T-cell (primary cell): ENCODE measurements around the gene PLPP4. TPM values are rescaled to one million over a fixed set of nuclear protein-coding genes. Genes with fewer than 3 reads are reported as not detected.

Experiments used
- ATAC-seq, 4 experiments: fragments of 200-7000 bp in 3 of 4; fragments of 150-1000 bp in 1 of 4; cut with Tn5 transposase; replicated peaks in 1 of 4; 1 replicate in 3 of 4; 2 replicates in 1 of 4; pipeline ENCODE4 v1.10.0; 2021; ENCODE audit warnings: moderate library complexity in 3 of 4, mild to moderate bottlenecking in 2 of 4, moderate number of reproducible peaks in 1 of 4
- CTCF ChIA-PET, 2 donors: fragments of 300-600 bp; sonication (Branson Sonifier 250); formaldehyde crosslinking; loops; one replicate each; lab custom pipeline; 2022; ENCODE audit warnings: antibody characterized with exemption in 2 of 2; lab: Charles Lee
- POLR2A ChIA-PET, 2 donors: fragments of 300-600 bp; sonication (Branson Sonifier 250); formaldehyde crosslinking; loops; one replicate each; lab custom pipeline; 2022; ENCODE audit warnings: antibody characterized with exemption in 2 of 2; lab: Charles Lee
- DNase-seq, 35 experiments: peaks; one replicate each; pipeline versions ENCODE4 v3.0.0 to v3.0.0-alpha.2; 2013 to 2023
- H3K27ac ChIP-seq: one replicate; pipeline ENCODE4 v1.5.1; 2013; ENCODE audit warnings: low read length
- H3K27me3 ChIP-seq, 2 experiments: replicated peaks in 1 of 2; 1 replicate in 1 of 2; 2 replicates in 1 of 2; pipeline versions ENCODE4 v1.6.1 to v1.7.0; 2013; ENCODE audit warnings: low read length in 1 of 2, mixed read lengths in 1 of 2; ENCODE audit not compliant: control insufficient read depth in 2 of 2, insufficient read depth in 2 of 2; ENCODE audit errors: extremely low read depth in 1 of 2
- H3K36me3 ChIP-seq, 2 donors: 1 replicate in 1 of 2; 2 replicates in 1 of 2; pipeline versions ENCODE4 v1.6.1 to v1.7.0; 2013; ENCODE audit warnings: low read length in 1 of 2; ENCODE audit not compliant: control insufficient read depth in 2 of 2, insufficient read depth in 1 of 2; ENCODE audit errors: extremely low read depth in 1 of 2
- H3K4me1 ChIP-seq, 2 experiments: 1 replicate in 1 of 2; 2 replicates in 1 of 2; pipeline versions ENCODE4 v1.6.1 to v1.7.0; 2013; ENCODE audit warnings: low read length in 2 of 2, mixed read lengths in 1 of 2; ENCODE audit not compliant: insufficient read depth in 2 of 2, control insufficient read depth in 1 of 2; ENCODE audit errors: extremely low read depth in 1 of 2
- H3K4me3 ChIP-seq, 2 donors: 1 replicate in 1 of 2; 2 replicates in 1 of 2; pipeline versions ENCODE4 v1.5.1 to v1.7.0; 2013; ENCODE audit warnings: mild to moderate bottlenecking in 2 of 2, low read length in 1 of 2, moderate library complexity in 1 of 2; ENCODE audit not compliant: control insufficient read depth in 1 of 2; ENCODE audit errors: extremely low read depth in 1 of 2
- H3K9me3 ChIP-seq: 2 replicates; pipeline ENCODE4 v1.7.0; 2013
- H3K27ac Mint-ChIP-seq, 2 donors: one replicate each; pipeline ENCODE4 v1.8.0; 2020 to 2021; ENCODE audit warnings: mild to moderate bottlenecking in 2 of 2, mixed read lengths in 2 of 2
- H3K27me3 Mint-ChIP-seq, 2 donors: one replicate each; pipeline ENCODE4 v1.8.0; 2021 to 2022; ENCODE audit warnings: mixed read lengths in 2 of 2
- H3K36me3 Mint-ChIP-seq: one replicate; pipeline ENCODE4 v1.8.0; 2021; ENCODE audit warnings: mixed read lengths
- H3K4me1 Mint-ChIP-seq, 3 donors: one replicate each; pipeline ENCODE4 v1.8.0; 2020 to 2022; ENCODE audit warnings: mixed read lengths in 3 of 3, mild to moderate bottlenecking in 1 of 3
- H3K4me3 Mint-ChIP-seq, 3 donors: one replicate each; pipeline ENCODE4 v1.8.0; 2020 to 2022; ENCODE audit warnings: mild to moderate bottlenecking in 3 of 3, mixed read lengths in 3 of 3, moderate library complexity in 3 of 3
- H3K9me3 Mint-ChIP-seq, 3 donors: one replicate each; pipeline ENCODE4 v1.8.0; 2020 to 2022; ENCODE audit warnings: mixed read lengths in 3 of 3
- WGBS: methylation state at CpG from one replicate; pipeline ENCODE4 v1.1.5; 2013; ENCODE audit warnings: missing lambda C conversion rate; ENCODE audit not compliant: insufficient coverage; 5-methylcytosine and 5-hydroxymethylcytosine counted together
- total RNA-seq, 35 experiments: library from RNA in 6 of 35; stranded (reverse) in 6 of 35; fragments of 120-200 nt in 1 of 35; gene quantifications; one replicate each; pipeline versions ENCODE4 v1.2.1 to v1.2.4 and lab custom pipeline; 2013 to 2026

The PLPP4 gene
- total RNA-seq, 5 donors from 2014 or later (not counting 1 experiment from before 2014, with no cell fraction given), result not detected

- H3K27ac Mint-ChIP-seq, result no peak overlapping the region
- Histone ChIP-seq H3K36me3 (no peaks in the 10 kb centered on the region), H3K4me1 (no peaks in the 10 kb centered on the region), H3K27ac (no peak overlapping the region), H3K4me3 (no peak overlapping the region), H3K9me3 (no peaks in the 10 kb centered on the region), H3K27me3 (peaks cover 5 to 30% of the 10 kb centered on the region in 2 experiments)
- H3K36me3 Mint-ChIP-seq, result no peaks in the 10 kb centered on the region
- ATAC-seq (no peak), DNase-seq (no peak)
- CTCF ChIA-PET, result no interaction called here
- H3K9me3 Mint-ChIP-seq, result peaks cover 0 to 6% (median 5%) of the 10 kb centered on the region in 3 donors
- H3K4me3 Mint-ChIP-seq, result no peak overlapping the region
- peaks cover 0 to 4% (median 2%) of the 10 kb centered on the region in 3 donors for H3K4me1 Mint-ChIP-seq
- POLR2A ChIA-PET, result no interaction called here
- peaks cover 15 to 28% of the 10 kb centered on the region in 2 donors for H3K27me3 Mint-ChIP-seq
- no CpG with 5 or more reads among the region's 1 CpG for WGBS
Observed at GRCh38 chr10:120453319-120453718, 3.7 kb upstream of the PLPP4 start.

- H3K9me3 Mint-ChIP-seq, result peaks cover 0 to 4% (median 1%) of the 10 kb centered on the region in 3 donors
- Histone ChIP-seq H3K4me3 (no peak overlapping the region), H3K4me1 (no peaks in the 10 kb centered on the region), H3K36me3 (no peaks in the 10 kb centered on the region), H3K27me3 (peaks cover 8 to 32% of the 10 kb centered on the region in 2 experiments), H3K27ac (no peak overlapping the region), H3K9me3 (no peaks in the 10 kb centered on the region)
- ChIA-PET CTCF (no interaction called here), POLR2A (no interaction called here)
- ATAC-seq (no peak), DNase-seq (no peak)
- no peak overlapping the region for H3K4me3 Mint-ChIP-seq
- H3K4me1 Mint-ChIP-seq, result peaks cover 0 to 4% (median 2%) of the 10 kb centered on the region in 3 donors
- peaks cover 20 to 34% of the 10 kb centered on the region in 2 donors for H3K27me3 Mint-ChIP-seq
- 96% methylated on average over 3 of the region's 3 CpGs for WGBS
- no peak overlapping the region for H3K27ac Mint-ChIP-seq
- no peaks in the 10 kb centered on the region for H3K36me3 Mint-ChIP-seq
Observed at GRCh38 chr10:120453886-120454285, 3.1 kb upstream of the PLPP4 start.

GRCh38 chr10:120455004-120455403 lies 2.0 kb upstream of the PLPP4 start:
- no peaks in the 10 kb centered on the region for H3K9me3 Mint-ChIP-seq
- Histone ChIP-seq H3K27me3 (peaks cover 8 to 36% of the 10 kb centered on the region in 2 experiments), H3K4me3 (no peak overlapping the region), H3K4me1 (no peaks in the 10 kb centered on the region), H3K27ac (no peak overlapping the region), H3K9me3 (no peaks in the 10 kb centered on the region), H3K36me3 (no peaks in the 10 kb centered on the region)
- peaks cover 0 to 4% (median 2%) of the 10 kb centered on the region in 3 donors for H3K4me1 Mint-ChIP-seq
- ChIA-PET CTCF (no interaction called here), POLR2A (no interaction called here)
- no peak overlapping the region for H3K4me3 Mint-ChIP-seq
- no peaks in the 10 kb centered on the region for H3K36me3 Mint-ChIP-seq
- WGBS, result 83% methylated on average over 5 of the region's 7 CpGs
- peaks cover 24 to 44% of the 10 kb centered on the region in 2 donors for H3K27me3 Mint-ChIP-seq
- H3K27ac Mint-ChIP-seq, result no peak overlapping the region
- ATAC-seq, result no peak
- DNase-seq, result no peak

- ChIA-PET CTCF (no interaction called here), POLR2A (no interaction called here)
- Mint-ChIP-seq H3K36me3 (no peaks in the 10 kb centered on the region), H3K9me3 (no peaks in the 10 kb centered on the region), H3K4me3 (no peak overlapping the region), H3K27ac (no peak overlapping the region), H3K4me1 (peaks cover 0 to 4% (median 2%) of the 10 kb centered on the region in 3 donors), H3K27me3 (peaks cover 24 to 47% of the 10 kb centered on the region in 2 donors)
- Histone ChIP-seq H3K27ac (no peak overlapping the region), H3K27me3 (peaks cover 8 to 36% of the 10 kb centered on the region in 2 experiments), H3K36me3 (no peaks in the 10 kb centered on the region), H3K4me1 (no peaks in the 10 kb centered on the region), H3K9me3 (no peaks in the 10 kb centered on the region), H3K4me3 (no peak overlapping the region)
- WGBS, result no CpG with 5 or more reads among the region's 3 CpGs
- no peak for DNase-seq
- ATAC-seq, result no peak
Observed at GRCh38 chr10:120455606-120456005, 1.4 kb upstream of the PLPP4 start.

- Histone ChIP-seq H3K27ac (no peak overlapping the region), H3K9me3 (no peaks in the 10 kb centered on the region), H3K27me3 (peaks cover 8 to 36% of the 10 kb centered on the region in 2 experiments), H3K4me3 (peak overlapping the region in 1 of 2 donors; percentile 40), H3K4me1 (no peaks in the 10 kb centered on the region), H3K36me3 (no peaks in the 10 kb centered on the region)
- peaks cover 0 to 4% (median 2%) of the 10 kb centered on the region in 3 donors for H3K4me1 Mint-ChIP-seq
- peak overlapping the region in 1 of 3 donors; percentile 50 for H3K4me3 Mint-ChIP-seq
- ChIA-PET POLR2A (no interaction called here), CTCF (no interaction called here)
- no peaks in the 10 kb centered on the region for H3K36me3 Mint-ChIP-seq
- H3K27ac Mint-ChIP-seq, result no peak overlapping the region
- no peaks in the 10 kb centered on the region for H3K9me3 Mint-ChIP-seq
- peaks cover 28 to 48% of the 10 kb centered on the region in 2 donors for H3K27me3 Mint-ChIP-seq
- no peak for DNase-seq
- 27% methylated on average over 12 of the region's 16 CpGs for WGBS
- ATAC-seq, result no peak
Observed at GRCh38 chr10:120456143-120456625, 843 bp upstream of the PLPP4 start.

- ChIA-PET CTCF (no interaction called here), POLR2A (no interaction called here)
- no peak for DNase-seq
- Histone ChIP-seq H3K36me3 (no peaks in the 10 kb centered on the region), H3K4me3 (no peak overlapping the region), H3K27ac (no peak overlapping the region), H3K27me3 (peaks cover 8 to 44% of the 10 kb centered on the region in 2 experiments), H3K4me1 (no peaks in the 10 kb centered on the region), H3K9me3 (no peaks in the 10 kb centered on the region)
- Mint-ChIP-seq H3K4me1 (peaks cover 0 to 4% (median 2%) of the 10 kb centered on the region in 3 donors), H3K27me3 (peaks cover 30 to 52% of the 10 kb centered on the region in 2 donors), H3K9me3 (no peaks in the 10 kb centered on the region), H3K27ac (no peak overlapping the region), H3K36me3 (no peaks in the 10 kb centered on the region), H3K4me3 (peak overlapping the region in 1 of 3 donors; percentile 56)
- no peak for ATAC-seq
- 32% methylated on average over 52 of the region's 52 CpGs for WGBS
Observed at GRCh38 chr10:120457431-120458172, 575 bp downstream of the PLPP4 start.
